HUES6 (cell line): ENCODE measurements around the gene COX4I2.
"Not testable (repeated sequence)": the region's sequence is repeated elsewhere in the genome, so short reads cannot be mapped to it uniquely, and the experiment has no call there.

Experiments used
- H3K27ac ChIP-seq: 2 replicates; pipeline ENCODE4 v1.7.0; 2013; ENCODE audit warnings: low read depth, mild to moderate bottlenecking, low read length, inconsistent platforms
- H3K27me3 ChIP-seq: 2 replicates; pipeline ENCODE4 v1.6.1; 2013; ENCODE audit warnings: low read length; ENCODE audit not compliant: control insufficient read depth, insufficient read depth
- H3K36me3 ChIP-seq: 2 replicates; pipeline ENCODE4 v1.6.1; 2013; ENCODE audit warnings: low read length; ENCODE audit not compliant: control insufficient read depth, insufficient read depth
- H3K4me1 ChIP-seq: 2 replicates; pipeline ENCODE4 v1.6.1; 2013; ENCODE audit warnings: low read length; ENCODE audit not compliant: control insufficient read depth, insufficient read depth
- H3K4me3 ChIP-seq: 2 replicates; pipeline ENCODE4 v1.5.1; 2013; ENCODE audit warnings: low read depth, low read length
- H3K9ac ChIP-seq: one replicate; pipeline ENCODE4 v1.6.1; 2013; ENCODE audit warnings: mild to moderate bottlenecking, low read length
- H3K9me3 ChIP-seq: 2 replicates; pipeline ENCODE4 v1.6.1; 2013; ENCODE audit warnings: low read depth, low read length; ENCODE audit not compliant: control insufficient read depth, insufficient read depth

COX4I2 gene

GRCh38 chr20:31637660-31638059, at the start of gene COX4I2:
Gene COX4I2, plus strand, starts transcription at chr20:31637912. Its CDS starts 1,106 bp downstream, at chr20:31639018.
- no peaks in the 10 kb centered on the region for H3K9me3 ChIP-seq
- H3K27ac ChIP-seq: no peak within 1 kb of the TSS
- H3K36me3 ChIP-seq: no peaks in the 10 kb centered on the region
- no peak within 1 kb of the TSS for H3K4me3 ChIP-seq
- no peaks in the 10 kb centered on the region for H3K27me3 ChIP-seq
- H3K9ac ChIP-seq: no peak within 1 kb of the TSS
- peaks cover 3% of the 10 kb centered on the region; the same call in 1 of the 2 replicates for H3K4me1 ChIP-seq

DNA sequence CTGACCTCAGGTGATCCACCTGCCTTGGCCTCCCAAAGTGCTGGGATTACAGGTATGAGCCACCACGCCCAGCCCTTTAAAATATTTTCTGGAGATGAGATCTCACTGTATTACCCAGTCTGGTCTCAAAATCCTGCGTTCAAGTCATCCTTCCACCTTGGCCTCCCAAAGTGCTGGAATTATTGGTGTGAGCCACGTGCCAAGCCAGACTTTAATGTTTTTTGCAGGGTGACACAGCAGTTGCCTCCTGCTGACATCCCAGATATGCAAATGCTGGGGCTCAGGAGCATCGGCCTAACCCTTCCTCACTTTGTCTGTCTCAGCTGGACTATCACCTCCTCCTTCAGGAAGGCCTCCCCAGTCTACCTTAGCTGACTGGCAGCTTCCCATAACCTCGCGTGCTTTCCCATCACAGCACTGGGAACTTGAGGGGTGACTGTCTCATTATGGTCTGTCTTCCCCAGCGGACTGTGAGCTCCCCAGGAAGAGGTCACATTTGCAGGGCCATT, 46.9 kb upstream of the COX4I2 start:
- Histone ChIP-seq H3K4me3 (no peak overlapping the region), H3K9me3 (no peaks in the 10 kb centered on the region), H3K4me1 (peaks cover 51% of the 10 kb centered on the region), H3K27ac (peak overlapping the region; percentile 16; the same call in 1 of the 2 replicates), H3K27me3 (no peaks in the 10 kb centered on the region), H3K9ac (peak overlapping the region; percentile 36), H3K36me3 (no peaks in the 10 kb centered on the region)

DNA sequence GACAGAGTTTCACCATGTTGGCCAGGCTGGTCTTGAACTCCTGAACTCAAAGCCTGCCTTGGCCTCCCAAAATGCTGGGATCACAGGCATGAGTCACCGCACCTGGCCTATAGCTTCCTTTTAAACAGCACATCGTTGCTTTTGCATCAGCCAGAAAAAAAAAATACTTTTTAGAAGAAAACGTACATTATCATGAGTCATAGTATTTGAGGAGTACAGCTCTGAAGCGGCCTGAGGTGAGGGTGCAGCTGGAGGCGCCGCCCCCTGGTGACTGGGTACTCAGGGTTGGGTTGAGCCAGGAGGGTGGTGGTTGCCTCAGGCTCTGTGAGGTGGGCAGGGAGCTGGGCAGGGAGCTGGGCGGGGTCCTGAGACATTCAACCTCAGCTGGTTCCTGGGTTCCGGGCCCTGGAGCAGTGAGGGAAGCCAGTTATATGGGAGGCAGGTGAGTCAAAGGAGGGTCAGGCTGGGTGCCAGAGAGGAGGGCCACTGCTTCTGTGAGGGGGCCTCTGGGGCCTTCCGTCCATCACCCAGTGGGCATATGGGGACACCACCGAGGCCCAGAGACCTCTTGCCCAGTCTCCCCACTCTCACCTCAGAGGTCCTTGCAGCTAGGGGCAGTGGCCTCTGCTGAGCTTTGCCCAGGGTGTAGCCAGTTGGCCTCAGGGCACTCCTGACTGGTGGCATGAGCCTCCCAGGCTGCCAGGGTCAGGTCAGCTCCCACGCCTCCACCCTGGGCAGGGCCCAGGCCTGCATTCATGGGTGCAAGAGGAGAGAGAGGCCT, 44.3 kb upstream of the COX4I2 start:
- Histone ChIP-seq H3K4me3 (peak overlapping the region; percentile 37; the same call in 1 of the 2 replicates), H3K9ac (peak overlapping the region; percentile 86), H3K27ac (peak overlapping the region; percentile 81; the same call in 1 of the 2 replicates), H3K9me3 (no peaks in the 10 kb centered on the region), H3K4me1 (peaks cover 44% of the 10 kb centered on the region), H3K36me3 (no peaks in the 10 kb centered on the region), H3K27me3 (no peaks in the 10 kb centered on the region)

DNA sequence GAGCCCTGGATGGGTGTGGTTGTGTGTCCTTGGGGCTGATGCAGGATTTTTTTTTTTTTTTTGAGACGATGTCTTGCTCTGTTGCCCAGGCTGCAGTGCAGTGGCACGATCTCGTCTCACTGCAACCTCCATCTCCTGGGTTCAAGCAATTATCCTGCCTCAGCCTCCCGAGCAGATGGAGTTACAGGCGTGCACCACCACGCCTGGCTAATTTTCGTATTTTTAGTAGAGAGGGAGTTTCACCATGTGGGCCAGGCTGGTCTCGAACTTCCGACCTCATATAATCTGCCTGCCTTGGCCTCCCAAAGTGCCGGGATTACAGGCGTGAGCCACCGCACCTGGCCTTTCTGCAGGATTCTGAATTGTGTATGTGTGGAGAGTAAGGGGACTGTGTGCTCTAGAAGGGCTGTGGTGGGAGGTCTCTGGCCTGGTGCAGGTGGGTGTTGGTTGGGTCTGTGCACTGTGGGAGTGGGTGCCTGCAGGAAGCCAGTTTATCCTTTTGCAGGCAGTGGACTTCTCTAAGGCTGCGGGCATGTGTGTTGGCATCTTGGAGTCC, 43.6 kb upstream of the COX4I2 start:
- H3K27ac ChIP-seq: peak overlapping the region; percentile 82; the same call in 1 of the 2 replicates
- no peaks in the 10 kb centered on the region for H3K9me3 ChIP-seq
- peaks cover 43% of the 10 kb centered on the region for H3K4me1 ChIP-seq
- peak overlapping the region; percentile 86 for H3K9ac ChIP-seq
- peak overlapping the region; percentile 37; the same call in 1 of the 2 replicates for H3K4me3 ChIP-seq
- H3K36me3 ChIP-seq: no peaks in the 10 kb centered on the region
- no peaks in the 10 kb centered on the region for H3K27me3 ChIP-seq

DNA sequence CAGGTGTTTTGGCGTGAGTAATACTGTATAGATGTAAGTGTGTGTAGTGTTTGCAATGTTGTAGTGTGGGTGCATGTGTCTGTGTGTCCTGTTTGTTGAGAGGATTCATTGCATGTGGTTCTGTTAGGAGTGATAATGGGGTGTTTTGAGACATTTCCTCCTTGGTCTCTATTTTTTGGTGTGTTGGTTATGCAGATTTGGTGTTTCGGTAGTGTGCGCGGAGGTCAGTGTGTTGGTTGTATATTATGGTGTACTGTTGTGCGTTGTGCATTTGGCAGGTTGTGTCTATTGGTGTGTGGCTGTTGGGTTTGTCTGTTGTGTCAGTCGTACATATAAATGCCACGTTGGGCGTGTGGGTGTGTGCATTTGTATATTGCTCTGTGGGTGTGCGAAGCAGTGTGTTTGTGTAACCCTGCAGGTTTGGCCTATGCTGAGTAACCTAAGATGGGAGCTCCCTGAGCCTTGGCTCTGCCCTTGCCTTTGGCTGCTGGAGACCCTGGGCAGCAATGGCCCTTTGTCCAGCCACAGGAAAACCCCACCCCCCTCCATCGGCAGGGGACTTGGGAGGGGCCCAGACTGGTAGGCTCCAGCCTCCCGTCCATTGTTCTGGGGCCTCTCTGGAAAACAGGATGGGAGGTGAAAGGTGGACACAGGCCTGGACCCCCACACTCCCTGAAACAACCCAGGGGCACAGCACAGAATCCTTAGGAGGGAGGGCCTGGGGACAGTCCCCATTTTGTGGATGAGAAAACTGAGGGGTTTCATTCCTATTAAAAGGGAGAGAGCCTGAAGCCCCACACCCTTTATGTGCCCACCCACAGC, 42.9 kb upstream of the COX4I2 start:
- Histone ChIP-seq H3K9ac (peak overlapping the region; percentile 86), H3K9me3 (no peaks in the 10 kb centered on the region), H3K4me3 (peak overlapping the region; percentile 37; the same call in 1 of the 2 replicates), H3K27me3 (no peaks in the 10 kb centered on the region), H3K36me3 (no peaks in the 10 kb centered on the region), H3K27ac (peak overlapping the region; percentile 82; the same call in 1 of the 2 replicates), H3K4me1 (peaks cover 43% of the 10 kb centered on the region)

DNA sequence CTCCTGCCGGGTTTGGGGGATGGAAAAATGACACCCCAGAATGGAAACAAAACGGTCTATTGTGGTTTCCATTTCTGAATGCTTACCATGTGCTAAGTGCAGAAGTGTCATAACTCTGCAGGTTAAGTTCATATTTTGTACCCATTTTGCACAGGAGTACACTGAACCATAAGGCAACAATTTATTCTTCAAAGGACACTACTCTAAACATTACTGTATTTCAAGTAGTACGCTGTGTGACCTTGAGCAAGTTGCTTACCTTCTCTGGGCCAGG, 42.4 kb upstream of the COX4I2 start:
- H3K4me1 ChIP-seq: peaks cover 43% of the 10 kb centered on the region
- peak overlapping the region; percentile 86 for H3K9ac ChIP-seq

GRCh38 chr20:31595654-31596411, 41.9 kb upstream of the COX4I2 start:
- Histone ChIP-seq H3K27ac (peak overlapping the region; percentile 82), H3K9ac (peak overlapping the region; percentile 86), H3K36me3 (no peaks in the 10 kb centered on the region), H3K27me3 (no peaks in the 10 kb centered on the region), H3K9me3 (no peaks in the 10 kb centered on the region), H3K4me1 (peaks cover 41% of the 10 kb centered on the region), H3K4me3 (peak overlapping the region; percentile 7; the same call in 1 of the 2 replicates)

More for the DNA sequence above, 42.4 kb upstream of the COX4I2 start:
- Histone ChIP-seq H3K27ac (peak overlapping the region; percentile 82; the same call in 1 of the 2 replicates), H3K36me3 (no peaks in the 10 kb centered on the region), H3K9me3 (no peaks in the 10 kb centered on the region), H3K4me3 (peak overlapping the region; percentile 9; the same call in 1 of the 2 replicates), H3K27me3 (no peaks in the 10 kb centered on the region)

DNA sequence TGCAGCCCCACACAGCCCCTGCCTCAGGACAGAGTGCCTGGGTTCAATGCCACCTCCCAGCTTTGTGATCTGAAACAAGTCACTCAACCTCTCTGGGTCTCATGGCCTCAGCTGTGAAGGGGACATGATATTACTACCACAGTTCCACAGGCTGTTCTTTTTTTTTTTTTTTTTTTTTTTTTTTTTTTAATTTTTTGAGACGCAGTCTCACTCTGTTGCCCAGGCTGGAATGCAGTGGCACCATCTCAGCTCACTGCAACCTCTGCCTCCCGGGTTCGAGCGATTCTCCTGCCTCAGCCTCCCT, 41.3 kb upstream of the COX4I2 start:
- Histone ChIP-seq H3K4me3 (peak overlapping the region; percentile 7; the same call in 1 of the 2 replicates), H3K9ac (peak overlapping the region; percentile 86), H3K4me1 (peaks cover 35% of the 10 kb centered on the region), H3K27ac (peak overlapping the region; percentile 82)
- not testable (repeated sequence) for H3K9me3 ChIP-seq, H3K27me3 ChIP-seq, H3K36me3 ChIP-seq

DNA sequence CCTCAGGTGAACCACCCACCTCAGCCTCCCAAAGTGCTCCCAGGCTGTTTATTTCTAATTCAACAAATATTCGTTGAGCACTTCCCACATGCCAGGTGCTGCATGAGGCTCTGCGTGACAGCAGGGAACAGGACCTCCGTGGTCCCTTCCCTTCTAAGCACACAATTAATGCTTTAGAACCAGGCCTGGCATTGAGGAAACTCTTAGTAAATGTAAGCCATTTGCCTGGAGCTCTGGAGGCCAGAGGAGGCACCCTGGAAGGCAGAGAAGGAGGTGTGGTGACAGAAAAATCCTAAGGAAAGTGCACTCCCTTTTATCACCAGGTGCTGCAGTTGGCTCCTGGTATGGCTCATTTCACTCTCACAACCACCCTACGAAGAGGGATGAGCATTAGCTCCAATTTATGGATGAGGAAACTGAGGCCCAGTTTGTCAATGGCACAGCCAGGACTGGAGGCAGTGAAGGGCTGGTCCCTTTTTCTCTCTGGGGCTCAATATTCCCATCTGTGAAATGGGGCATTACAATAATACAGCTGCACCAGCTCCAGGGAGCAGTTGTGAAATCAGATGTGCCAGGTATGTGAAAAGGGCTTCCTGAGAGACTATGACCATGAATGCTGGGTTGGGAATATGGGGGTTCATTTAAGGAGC, 40.8 kb upstream of the COX4I2 start:
- Histone ChIP-seq H3K4me3 (no peak overlapping the region), H3K9ac (peak overlapping the region; percentile 71), H3K27ac (peak overlapping the region; percentile 45; the same call in 1 of the 2 replicates), H3K4me1 (peaks cover 34% of the 10 kb centered on the region), H3K27me3 (no peaks in the 10 kb centered on the region), H3K36me3 (no peaks in the 10 kb centered on the region), H3K9me3 (no peaks in the 10 kb centered on the region)

DNA sequence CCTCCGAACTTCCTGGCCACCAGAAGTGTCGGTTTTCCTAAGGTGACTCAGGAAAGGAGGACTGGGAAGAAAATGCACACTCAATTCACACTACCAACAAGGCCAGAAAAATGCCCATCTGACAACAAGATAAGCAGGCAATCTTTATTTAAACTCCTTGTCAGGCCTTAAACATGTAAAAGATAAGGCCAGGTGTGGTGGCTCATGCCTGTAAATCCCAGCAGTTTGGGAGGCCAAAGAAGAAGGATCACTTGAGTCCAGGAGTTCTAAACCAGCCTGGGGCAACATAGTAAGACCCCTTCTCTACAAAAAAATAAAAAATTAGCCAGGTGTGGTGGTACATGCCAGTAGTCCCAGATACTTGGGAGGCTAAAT, 40.2 kb upstream of the COX4I2 start:
- no peaks in the 10 kb centered on the region for H3K36me3 ChIP-seq
- H3K4me3 ChIP-seq: no peak overlapping the region
- H3K27me3 ChIP-seq: no peaks in the 10 kb centered on the region
- peaks cover 35% of the 10 kb centered on the region for H3K4me1 ChIP-seq
- H3K9me3 ChIP-seq: no peaks in the 10 kb centered on the region
- H3K27ac ChIP-seq: no peak overlapping the region; the same call in 1 of the 2 replicates
- no peak overlapping the region for H3K9ac ChIP-seq
